H1 (cell line): ENCODE data around the gene GFY. TPM values are rescaled to one million over a fixed set of nuclear protein-coding genes. Genes with fewer than 3 reads are reported as not detected.

Source experiments
- CTCF ChIA-PET: fragments of 300-600 bp; sonication (Branson Sonifier 250); formaldehyde crosslinking; loops from one replicate; lab custom pipeline; 2021; ENCODE audit not compliant: partially characterized antibody; lab: Charles Lee
- POLR2A ChIA-PET: fragments of 300-600 bp; sonication (Branson Sonifier 250); formaldehyde crosslinking; loops from one replicate; lab custom pipeline; 2021; ENCODE audit warnings: inconsistent platforms; ENCODE audit not compliant: partially characterized antibody; lab: Charles Lee
- DNase-seq, 2 experiments: peaks; one replicate each; pipeline versions ENCODE4 v3.0.0 to v3.0.0-alpha.2; 2010 to 2022; ENCODE audit warnings: low spot score in 2 of 2, low read depth in 1 of 2, mixed read lengths in 1 of 2
- FAIRE-seq: peaks from 2 replicates; lab custom pipeline; 2011; peaks lifted over from hg19 to GRCh38; lab: Jason Lieb, UNC
- H2AFZ ChIP-seq: 2 replicates; pipeline ENCODE4 v1.8.1; 2012; ENCODE audit warnings: low read length, inconsistent platforms
- H2AK5ac ChIP-seq: 2 replicates; pipeline ENCODE4 v1.6.1; 2013; ENCODE audit warnings: low read depth, low read length
- H2BK120ac ChIP-seq: replicated peaks from 2 replicates; pipeline ENCODE3; 2013; ENCODE audit warnings: low read depth, low read length, inconsistent platforms
- H2BK12ac ChIP-seq: 2 replicates; pipeline ENCODE4 v1.6.1; 2013; ENCODE audit warnings: low read depth, low read length
- H2BK15ac ChIP-seq: 2 replicates; pipeline ENCODE4 v1.6.1; 2013; ENCODE audit warnings: low read length
- H2BK20ac ChIP-seq: 2 replicates; pipeline ENCODE4 v1.6.1; 2013; ENCODE audit warnings: low read length
- H2BK5ac ChIP-seq: 2 replicates; pipeline ENCODE4 v1.6.1; 2013; ENCODE audit warnings: low read depth, low read length
- H3K14ac ChIP-seq: 2 replicates; pipeline ENCODE4 v1.6.1; 2013; ENCODE audit warnings: inconsistent platforms; ENCODE audit not compliant: insufficient read length
- H3K18ac ChIP-seq: 2 replicates; pipeline ENCODE4 v1.6.1; 2013; ENCODE audit warnings: low read length; ENCODE audit errors: extremely low read depth
- H3K23ac ChIP-seq: 2 replicates; pipeline ENCODE4 v1.6.1; 2013; ENCODE audit warnings: inconsistent platforms; ENCODE audit not compliant: insufficient read length
- H3K23me2 ChIP-seq: 2 replicates; pipeline ENCODE4 v1.6.1; 2013; ENCODE audit warnings: low read depth, low read length
- H3K27ac ChIP-seq: 2 replicates; pipeline ENCODE4 v1.6.1; 2011; ENCODE audit warnings: low read depth, low read length, inconsistent platforms
- H3K27me3 ChIP-seq, 4 experiments: replicated peaks in 1 of 4; 1 replicate in 1 of 4; 2 replicates in 3 of 4; pipeline versions ENCODE4 v1.6.1 to v1.8.1; 2011 to 2013; ENCODE audit warnings: low read length in 3 of 4, mild to moderate bottlenecking in 3 of 4, inconsistent platforms in 2 of 4, mixed read lengths in 2 of 4, moderate library complexity in 1 of 4; ENCODE audit not compliant: control insufficient read depth in 3 of 4, insufficient read depth in 3 of 4; ENCODE audit errors: extremely low read depth in 1 of 4
- H3K36me3 ChIP-seq, 4 experiments: 2 replicates each; pipeline versions ENCODE4 v1.6.1 to v1.8.1; 2011 to 2013; ENCODE audit warnings: mild to moderate bottlenecking in 4 of 4, low read length in 3 of 4, moderate library complexity in 2 of 4, control low read depth in 1 of 4, inconsistent platforms in 1 of 4; ENCODE audit not compliant: insufficient read depth in 4 of 4, control insufficient read depth in 2 of 4
- H3K4ac ChIP-seq: replicated peaks from 2 replicates; pipeline ENCODE3; 2013; ENCODE audit warnings: low read length, low read depth, mixed read lengths, inconsistent platforms; ENCODE audit not compliant: insufficient read length
- H3K4me1 ChIP-seq, 4 experiments: replicated peaks in 1 of 4; 1 replicate in 1 of 4; 2 replicates in 3 of 4; pipeline versions ENCODE4 v1.6.1 to v1.8.1; 2011 to 2013; ENCODE audit warnings: low read length in 3 of 4, inconsistent platforms in 2 of 4, mixed read lengths in 1 of 4; ENCODE audit not compliant: insufficient read depth in 4 of 4, control insufficient read depth in 3 of 4
- H3K4me2 ChIP-seq, 2 experiments: 2 replicates each; pipeline versions ENCODE4 v1.6.1 to v1.8.1; 2011 to 2013; ENCODE audit warnings: low read depth in 2 of 2, low read length in 2 of 2, control low read depth in 1 of 2, inconsistent platforms in 1 of 2, mild to moderate bottlenecking in 1 of 2; ENCODE audit not compliant: insufficient read depth in 1 of 2
- H3K4me3 ChIP-seq, 4 experiments: fragments of 200-600, 300-600 bp in 1 of 4; sonication (generic), shearing (Covaris generic), sonication (Bioruptor Twin) in 1 of 4; 2 replicates each; pipeline versions ENCODE4 v1.5.1 to v1.8.1; 2011 to 2016; ENCODE audit warnings: low read length in 4 of 4, low read depth in 3 of 4, control low read depth in 2 of 4, inconsistent platforms in 2 of 4, mild to moderate bottlenecking in 2 of 4, mixed read lengths in 1 of 4, moderate library complexity in 1 of 4; ENCODE audit not compliant: insufficient read depth in 2 of 4; ENCODE audit errors: extremely low read depth in 1 of 4
- H3K56ac ChIP-seq: replicated peaks from 2 replicates; pipeline ENCODE3; 2013; ENCODE audit warnings: low read depth, mild to moderate bottlenecking, mixed read lengths, low read length, inconsistent platforms; ENCODE audit not compliant: insufficient read length
- H3K79me1 ChIP-seq: 2 replicates; pipeline ENCODE4 v1.6.1; 2013; ENCODE audit warnings: low read depth, low read length, control low read depth
- H3K79me2 ChIP-seq, 2 experiments: 2 replicates each; pipeline versions ENCODE4 v1.6.1 to v1.8.1; 2012 to 2013; ENCODE audit warnings: low read length in 2 of 2, mild to moderate bottlenecking in 2 of 2, inconsistent platforms in 1 of 2; ENCODE audit not compliant: insufficient read depth in 2 of 2, control insufficient read depth in 1 of 2
- H3K9ac ChIP-seq, 4 experiments: replicated peaks in 1 of 4; 1 replicate in 1 of 4; 2 replicates in 3 of 4; pipeline versions ENCODE4 v1.6.1 to v1.8.1; 2011 to 2013; ENCODE audit warnings: low read depth in 3 of 4, low read length in 3 of 4, control low read depth in 2 of 4, mild to moderate bottlenecking in 2 of 4, moderate library complexity in 2 of 4, inconsistent platforms in 1 of 4; ENCODE audit errors: extremely low read depth in 1 of 4
- H3K9me3 ChIP-seq, 2 experiments: 2 replicates each; pipeline versions ENCODE4 v1.6.1 to v1.8.1; 2012 to 2013; ENCODE audit warnings: mild to moderate bottlenecking in 2 of 2, moderate library complexity in 2 of 2, control low read depth in 1 of 2, inconsistent platforms in 1 of 2, low read depth in 1 of 2, low read length in 1 of 2, mixed read lengths in 1 of 2; ENCODE audit not compliant: insufficient read depth in 2 of 2
- H4K20me1 ChIP-seq, 2 experiments: replicated peaks in 1 of 2; 2 replicates each; pipeline versions ENCODE3 to v1.8.1; 2011 to 2013; ENCODE audit warnings: inconsistent platforms in 2 of 2, low read length in 2 of 2, mild to moderate bottlenecking in 1 of 2; ENCODE audit not compliant: insufficient read depth in 2 of 2, control insufficient read depth in 1 of 2
- H4K5ac ChIP-seq: 2 replicates; pipeline ENCODE4 v1.6.1; 2013; ENCODE audit warnings: low read length, low read depth, mixed read lengths, inconsistent platforms; ENCODE audit not compliant: insufficient read length
- H4K8ac ChIP-seq: 2 replicates; pipeline ENCODE4 v1.8.0; 2013; ENCODE audit warnings: mild to moderate bottlenecking, moderate library complexity, low read length, inconsistent platforms; ENCODE audit not compliant: insufficient read depth; ENCODE audit errors: extremely low read depth
- H4K91ac ChIP-seq: replicated peaks from 2 replicates; pipeline ENCODE3; 2013; ENCODE audit warnings: low read length, mixed read lengths, inconsistent platforms; ENCODE audit not compliant: insufficient read length
- CBX8 ChIP-seq: fragments of 300-800, 300-1000 bp; sonication (generic); IDR thresholded peaks from 2 replicates; pipeline ENCODE4 v1.7.1; 2016; ENCODE audit warnings: low read depth, low read length, borderline replicate concordance
- CREB1 ChIP-seq: IDR thresholded peaks from 2 replicates; pipeline ENCODE4 v1.6.1; 2012; ENCODE audit warnings: inconsistent platforms
- KDM5A ChIP-seq: fragments of 200-600 bp; IDR thresholded peaks from 2 replicates; pipeline ENCODE4 v1.7.1; 2012; ENCODE audit warnings: mild to moderate bottlenecking, low read length, inconsistent platforms, mixed read lengths
- NRF1 ChIP-seq: IDR thresholded peaks from 2 replicates; pipeline ENCODE4 v1.6.1; 2011; ENCODE audit warnings: mild to moderate bottlenecking, low read depth, low read length, improper control_type of control experiment
- POLR2A ChIP-seq, 2 experiments: IDR thresholded peaks; 1 replicate in 1 of 2; 2 replicates in 1 of 2; pipeline ENCODE4 v1.6.1; 2011; ENCODE audit warnings: low read depth in 2 of 2, low read length in 2 of 2, mild to moderate bottlenecking in 2 of 2; ENCODE audit errors: control extremely low read depth in 1 of 2
- RBBP5 ChIP-seq: IDR thresholded peaks from 2 replicates; pipeline ENCODE4 v1.7.1; 2012; ENCODE audit warnings: low read depth, mild to moderate bottlenecking, inconsistent platforms, low read length, moderate library complexity, borderline replicate concordance
- TEAD4 ChIP-seq: IDR thresholded peaks from 2 replicates; pipeline ENCODE4 v1.6.1; 2012; ENCODE audit warnings: low read depth, low read length, inconsistent platforms, mixed read lengths
- WGBS, 2 experiments: shearing (Covaris generic) in 1 of 2; methylation state at CpG; one replicate each; pipeline versions ENCODE4 v1.1.6 to v1.1.7; 2013 to 2015; ENCODE audit warnings: low lambda C conversion rate in 2 of 2, mixed read lengths in 2 of 2, inconsistent platforms in 1 of 2, low coverage in 1 of 2, missing lambda C conversion rate in 1 of 2; ENCODE audit not compliant: insufficient replicate concordance in 2 of 2, insufficient coverage in 1 of 2, insufficient read length in 1 of 2; ENCODE audit errors: extremely low coverage in 1 of 2, missing lambda C conversion rate in 1 of 2; 5-methylcytosine and 5-hydroxymethylcytosine counted together
- polyA plus RNA-seq, 7 experiments: library from polyadenylated mRNA; depleted of rRNA in 3 of 7; stranded (reverse) in 5 of 7; unstranded in 2 of 7; fragments of >200 nt in 5 of 7; fragments of 200-250 nt in 2 of 7; gene quantifications; 1 replicate in 5 of 7; 2 replicates in 1 of 7; 4 replicates in 1 of 7; pipeline versions ENCODE4 v1.2.1 to v1.2.3, GENCODE V29; 2011 to 2013; ENCODE audit warnings: missing spikeins in 2 of 7, mixed read lengths in 2 of 7
- total RNA-seq: library from RNA; stranded (reverse); fragmentation: NEBNext Ultra II Directional; extraction: Animal tissue kit (Norgen Biotek cat#: 25700); gene quantifications from 2 replicates; pipeline ENCODE4 v1.2.1, GENCODE V29; 2021
- TF ChIP-seq, protein P1 (sequence below): IDR thresholded peaks from 2 replicates; pipeline ENCODE4 v1.6.1; 2011; ENCODE audit warnings: low read length, improper control_type of control experiment
- TF ChIP-seq, protein P2 (sequence below): IDR thresholded peaks from 2 replicates; pipeline ENCODE4 v1.6.1; 2012; ENCODE audit warnings: low read length, inconsistent platforms

The GFY gene
- total and polyA plus RNA-seq, 2 of the 8 experiments (the other 6 are each of a cell fraction or from before 2014, with no cell fraction given) = 0.68 to 0.93 TPM

DNA sequence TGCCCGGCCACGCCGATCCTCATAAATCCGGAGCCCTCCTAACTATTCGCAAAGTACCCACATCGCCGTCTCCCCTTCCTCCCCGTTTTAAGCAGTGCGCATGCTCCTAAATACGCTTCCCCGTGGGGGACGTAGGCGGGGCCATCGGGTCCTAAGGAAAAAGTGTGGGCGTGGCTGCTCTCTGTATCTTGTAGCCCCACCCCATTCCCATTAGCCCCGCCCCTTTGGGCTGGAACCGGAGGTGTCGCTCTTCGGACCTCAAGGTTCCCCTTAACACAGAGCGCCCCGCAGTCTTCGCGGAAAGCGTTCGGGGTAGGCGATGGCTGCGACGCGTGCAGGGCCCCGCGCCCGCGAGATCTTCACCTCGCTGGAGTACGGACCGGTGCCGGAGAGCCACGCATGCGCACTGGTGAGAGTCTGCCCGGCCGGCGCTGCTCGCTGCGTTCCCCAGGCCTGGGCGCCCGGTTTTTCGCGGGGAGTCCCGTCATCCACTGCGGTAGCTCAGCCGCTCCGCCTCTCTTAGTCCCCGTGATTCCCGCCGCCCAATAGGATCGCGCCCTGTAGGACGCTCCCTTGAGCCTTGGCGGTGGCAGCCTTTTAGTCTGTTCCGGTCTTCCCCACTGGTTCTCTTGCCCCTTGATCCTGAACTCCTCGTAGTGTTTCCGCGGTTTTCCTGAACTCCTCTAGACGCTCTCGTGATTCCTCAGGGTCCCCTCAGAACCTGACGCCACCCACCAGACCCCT, 28.0 kb downstream of the GFY start, which contains the start of gene ALDH16A1:
Gene ALDH16A1 (plus strand): TSS at position 213 of the 744 bp plus-strand sequence. CDS start 107 bp downstream, at position 320.
- H2BK12ac ChIP-seq = peak within 1 kb of the TSS; percentile 81
- H3K79me1 ChIP-seq = peaks cover 2% of the 10 kb centered on the region
- no peak within 1 kb of the TSS; the same call in 1 of the 2 replicates for H2AFZ ChIP-seq
- peaks cover 0 to 23% of the 10 kb centered on the region in 2 experiments; a peak in 2 of 4 replicates for H3K79me2 ChIP-seq
- no peak within 1 kb of the TSS; the same call in 1 of the 2 replicates for H2BK15ac ChIP-seq
- DNase-seq (peak; percentile 90 to 97), FAIRE-seq (no peak)
- peaks cover 3 to 9% (median 5%) of the 10 kb centered on the region in 4 experiments; a peak in 3 of 8 replicates for H3K36me3 ChIP-seq
- peaks cover 2 to 7% of the 10 kb centered on the region in 2 experiments for H4K20me1 ChIP-seq
- H4K8ac ChIP-seq = peak within 1 kb of the TSS; percentile 99
- H2BK20ac ChIP-seq = no peak within 1 kb of the TSS
- no peak within 1 kb of the TSS for H3K14ac ChIP-seq
- no peak within 1 kb of the TSS for H2BK120ac ChIP-seq
- H3K4me2 ChIP-seq = peak within 1 kb of the TSS; percentile 63 to 93
- H4K91ac ChIP-seq = peak within 1 kb of the TSS; percentile 92
- POLR2A ChIA-PET = interaction anchor here (0.7 to 4.6 kb wide), 28 partner anchors 10 to 323 kb away, joined by 3 to 33 read pairs (median 4); partner anchors contain the start of genes DKKL1, FLT3LG, GFY and RPS11
- no peak within 1 kb of the TSS for H3K23ac ChIP-seq
- peaks cover 4% of the 10 kb centered on the region for H3K23me2 ChIP-seq
- H3K9me3 ChIP-seq = no peaks in the 10 kb centered on the region
- H3K18ac ChIP-seq = peak within 1 kb of the TSS; percentile 98
- peak within 1 kb of the TSS; percentile 82 for H3K4ac ChIP-seq
- H2BK5ac ChIP-seq = peak within 1 kb of the TSS; percentile 92
- peak within 1 kb of the TSS; percentile 96 for H3K27ac ChIP-seq
- CTCF ChIA-PET = interaction anchor here (0.5 to 2.1 kb wide), 6 partner anchors 8 to 358 kb away, joined by 4 to 7 read pairs (median 6); partner anchors contain the start of gene FLT3LG
- peaks cover 0 to 4% (median 3%) of the 10 kb centered on the region in 4 experiments; a peak in 5 of 7 replicates for H3K4me1 ChIP-seq
- H3K9ac ChIP-seq = peak within 1 kb of the TSS; percentile 94 to 98 (median 96)
- H2AK5ac ChIP-seq = peak within 1 kb of the TSS; percentile 1; the same call in 1 of the 2 replicates
- no peaks in the 10 kb centered on the region for H3K27me3 ChIP-seq
- H3K4me3 ChIP-seq = peak within 1 kb of the TSS; percentile 78 to 86 (median 80)
- whole genome bisulfite sequencing, 2 experiments = 1% methylated on average over 64 of the region's 66 CpGs; no CpG with 5 or more reads in 1 of the 2 experiments
- H4K5ac ChIP-seq = peak within 1 kb of the TSS; percentile 97
- H3K56ac ChIP-seq = peak within 1 kb of the TSS; percentile 71
- TF ChIP-seq, protein P1, sequence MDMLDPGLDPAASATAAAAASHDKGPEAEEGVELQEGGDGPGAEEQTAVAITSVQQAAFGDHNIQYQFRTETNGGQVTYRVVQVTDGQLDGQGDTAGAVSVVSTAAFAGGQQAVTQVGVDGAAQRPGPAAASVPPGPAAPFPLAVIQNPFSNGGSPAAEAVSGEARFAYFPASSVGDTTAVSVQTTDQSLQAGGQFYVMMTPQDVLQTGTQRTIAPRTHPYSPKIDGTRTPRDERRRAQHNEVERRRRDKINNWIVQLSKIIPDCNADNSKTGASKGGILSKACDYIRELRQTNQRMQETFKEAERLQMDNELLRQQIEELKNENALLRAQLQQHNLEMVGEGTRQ = peak; percentile 87
- TF ChIP-seq CBX8 = no peak
- TF ChIP-seq, protein P2, sequence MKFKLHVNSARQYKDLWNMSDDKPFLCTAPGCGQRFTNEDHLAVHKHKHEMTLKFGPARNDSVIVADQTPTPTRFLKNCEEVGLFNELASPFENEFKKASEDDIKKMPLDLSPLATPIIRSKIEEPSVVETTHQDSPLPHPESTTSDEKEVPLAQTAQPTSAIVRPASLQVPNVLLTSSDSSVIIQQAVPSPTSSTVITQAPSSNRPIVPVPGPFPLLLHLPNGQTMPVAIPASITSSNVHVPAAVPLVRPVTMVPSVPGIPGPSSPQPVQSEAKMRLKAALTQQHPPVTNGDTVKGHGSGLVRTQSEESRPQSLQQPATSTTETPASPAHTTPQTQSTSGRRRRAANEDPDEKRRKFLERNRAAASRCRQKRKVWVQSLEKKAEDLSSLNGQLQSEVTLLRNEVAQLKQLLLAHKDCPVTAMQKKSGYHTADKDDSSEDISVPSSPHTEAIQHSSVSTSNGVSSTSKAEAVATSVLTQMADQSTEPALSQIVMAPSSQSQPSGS = no peak
- peak; percentile 90 to 99 for TF ChIP-seq POLR2A (IDR thresholded peaks at IDR 0.05; ENCODE audit: control extremely low read depth in 1 of 2, low read depth in 2 of 2, low read length in 2 of 2)
- no peak for TF ChIP-seq TEAD4
- peak; percentile 86 for TF ChIP-seq NRF1
- no peak for TF ChIP-seq KDM5A
- peak; percentile 69 for TF ChIP-seq CREB1
- 0 out of 2 replicates have a peak, but pooled peaks have one; percentile 64 for TF ChIP-seq RBBP5
